ENCODE data around the gene UVRAG.
"Not testable (repeated sequence)": the region's sequence is repeated elsewhere in the genome, so short reads cannot be mapped to it uniquely, and the experiment has no call there.

The UVRAG gene

GRCh38 chr11:76026862-76027261, 211.9 kb downstream of the UVRAG start:
- no peak for DNase-seq (ENCODE audit: low read depth)

- no peak for DNase-seq (ENCODE audit: low read depth)
Observed at GRCh38 chr11:76030286-76030685, 215.3 kb downstream of the UVRAG start.

GRCh38 chr11:76030968-76031590, 216.1 kb downstream of the UVRAG start:
- no peak for DNase-seq (ENCODE audit: low read depth)

GRCh38 chr11:76033699-76034098, 218.7 kb downstream of the UVRAG start:
- DNase-seq (ENCODE audit: low read depth): no peak

GRCh38 chr11:76035020-76035419, 220.0 kb downstream of the UVRAG start:
- DNase-seq (ENCODE audit: low read depth): no peak

- no peak for DNase-seq (ENCODE audit: low read depth)
Observed at GRCh38 chr11:76038608-76039007, 223.6 kb downstream of the UVRAG start.

- DNase-seq (ENCODE audit: low read depth): no peak
Observed at GRCh38 chr11:76041208-76041607, 226.2 kb downstream of the UVRAG start.

- DNase-seq (ENCODE audit: low read depth): no peak
Observed at GRCh38 chr11:76044750-76045320, 229.8 kb downstream of the UVRAG start.

GRCh38 chr11:76047231-76047630, 232.2 kb downstream of the UVRAG start:
- DNase-seq (ENCODE audit: low read depth): no peak

GRCh38 chr11:76047766-76048165, 232.8 kb downstream of the UVRAG start:
- no peak for DNase-seq (ENCODE audit: low read depth)

GRCh38 chr11:76048763-76049162, 233.8 kb downstream of the UVRAG start:
- no peak for DNase-seq (ENCODE audit: low read depth)

- no peak for DNase-seq (ENCODE audit: low read depth)
Observed at GRCh38 chr11:76049511-76049910, 234.5 kb downstream of the UVRAG start.

- no peak for DNase-seq (ENCODE audit: low read depth)
Observed at GRCh38 chr11:76051937-76052336, 236.9 kb downstream of the UVRAG start.

GRCh38 chr11:76054330-76054729, 239.3 kb downstream of the UVRAG start:
- DNase-seq (ENCODE audit: low read depth): no peak

- DNase-seq (ENCODE audit: low read depth): no peak
Observed at GRCh38 chr11:76056876-76057275, 241.9 kb downstream of the UVRAG start.

- DNase-seq (ENCODE audit: low read depth): not testable (repeated sequence)
Observed at GRCh38 chr11:76060475-76061036, 245.5 kb downstream of the UVRAG start.

GRCh38 chr11:76062733-76063132, 247.7 kb downstream of the UVRAG start:
- DNase-seq (ENCODE audit: low read depth): no peak

GRCh38 chr11:76064192-76064591, 249.2 kb downstream of the UVRAG start:
- DNase-seq (ENCODE audit: low read depth): no peak

- no peak for DNase-seq (ENCODE audit: low read depth)
Observed at GRCh38 chr11:76067099-76067498, 252.1 kb downstream of the UVRAG start.

- DNase-seq (ENCODE audit: low read depth): no peak
Observed at GRCh38 chr11:76069001-76069400, 254.0 kb downstream of the UVRAG start.

GRCh38 chr11:76071090-76071489, 256.1 kb downstream of the UVRAG start:
- DNase-seq (ENCODE audit: low read depth): no peak

- no peak for DNase-seq (ENCODE audit: low read depth)
Observed at GRCh38 chr11:76073724-76074123, 258.7 kb downstream of the UVRAG start.

GRCh38 chr11:76074148-76075095, 259.4 kb downstream of the UVRAG start:
- no peak for DNase-seq (ENCODE audit: low read depth)
